B cell (primary cell): ENCODE measurements around the gene CLK2. TPM values are rescaled to one million over a fixed set of nuclear protein-coding genes. Genes with fewer than 3 reads are reported as not detected.

Source experiments
- ATAC-seq: fragments of 200-7000 bp; cut with Tn5 transposase; one replicate; pipeline ENCODE4 v1.10.0; 2021; ENCODE audit warnings: low read depth, mild to moderate bottlenecking, moderate number of reproducible peaks, moderate library complexity
- CTCF ChIA-PET: fragments of 350-600 bp; sonication (Branson Sonifier 250); formaldehyde crosslinking; loops from one replicate; lab custom pipeline; 2021; ENCODE audit warnings: antibody characterized with exemption, inconsistent platforms; lab: Charles Lee
- POLR2A ChIA-PET: fragments of 350-600 bp; sonication (Branson Sonifier 250); formaldehyde crosslinking; loops from one replicate; lab custom pipeline; 2021; ENCODE audit warnings: antibody characterized with exemption; lab: Charles Lee
- DNase-seq: peaks from one replicate; pipeline ENCODE4 v3.0.0; 2013
- H2AFZ ChIP-seq: 2 replicates; pipeline ENCODE4 v1.6.1; 2012; ENCODE audit warnings: mild to moderate bottlenecking, low read depth, low read length; ENCODE audit not compliant: insufficient read depth, poor library complexity, severe bottlenecking
- H3K27ac ChIP-seq, 2 donors: 1 replicate in 1 of 2; 2 replicates in 1 of 2; pipeline ENCODE4 v1.5.1; 2012 to 2013; ENCODE audit warnings: low read length in 2 of 2, mild to moderate bottlenecking in 2 of 2, moderate library complexity in 1 of 2
- H3K27me3 ChIP-seq, 4 experiments: fragments of 200-600 bp in 1 of 4; sonication (generic) in 1 of 4; replicated peaks in 1 of 4; 1 replicate in 2 of 4; 2 replicates in 2 of 4; pipeline versions ENCODE4 v1.6.1 to v1.7.0; 2013 to 2016; ENCODE audit warnings: low read length in 3 of 4, mild to moderate bottlenecking in 2 of 4, mixed read lengths in 1 of 4, moderate library complexity in 1 of 4; ENCODE audit not compliant: insufficient read depth in 4 of 4, control insufficient read depth in 3 of 4; ENCODE audit errors: control extremely low read depth in 1 of 4
- H3K36me3 ChIP-seq, 2 experiments: replicated peaks in 1 of 2; 1 replicate in 1 of 2; 2 replicates in 1 of 2; pipeline versions ENCODE4 v1.6.1 to v1.7.1; 2013; ENCODE audit warnings: low read length in 1 of 2; ENCODE audit not compliant: insufficient read depth in 2 of 2, control insufficient read depth in 1 of 2; ENCODE audit errors: control extremely low read depth in 1 of 2, extremely low read depth in 1 of 2
- H3K4me1 ChIP-seq, 2 donors: fragments of 200-600 bp in 1 of 2; sonication (generic) in 1 of 2; 1 replicate in 1 of 2; 2 replicates in 1 of 2; pipeline versions ENCODE4 v1.5.1 to v1.6.1; 2013 to 2017; ENCODE audit warnings: low read length in 2 of 2; ENCODE audit not compliant: control insufficient read depth in 2 of 2, insufficient read depth in 2 of 2
- H3K4me2 ChIP-seq: replicated peaks from 2 replicates; pipeline ENCODE3; 2012; ENCODE audit warnings: mild to moderate bottlenecking, low read depth, low read length; ENCODE audit not compliant: poor library complexity, severe bottlenecking
- H3K4me3 ChIP-seq, 5 experiments: fragments of 200-600 bp in 1 of 5; sonication (generic) in 1 of 5; 1 replicate in 3 of 5; 2 replicates in 2 of 5; pipeline versions ENCODE4 v1.5.1 to v1.7.0; 2011 to 2016; ENCODE audit warnings: low read length in 4 of 5, mild to moderate bottlenecking in 4 of 5, low read depth in 2 of 5, control low read depth in 1 of 5, moderate library complexity in 1 of 5; ENCODE audit not compliant: insufficient read depth in 1 of 5; ENCODE audit errors: control extremely low read depth in 1 of 5, extremely low read depth in 1 of 5
- H3K79me2 ChIP-seq: fragments of 200-600 bp; sonication (generic); one replicate; pipeline ENCODE4 v1.6.0; 2016; ENCODE audit warnings: low read length; ENCODE audit not compliant: control insufficient read depth, insufficient read depth
- H3K9ac ChIP-seq: fragments of 200-600 bp; sonication (generic); 2 replicates; pipeline ENCODE4 v1.6.1; 2017; ENCODE audit warnings: mild to moderate bottlenecking, low read length, moderate library complexity
- H3K9me3 ChIP-seq, 3 donors: one replicate each; pipeline versions ENCODE4 v1.6.1 to v1.7.1; 2013; ENCODE audit warnings: low read length in 2 of 3; ENCODE audit not compliant: control insufficient read depth in 2 of 3, insufficient read depth in 1 of 3; ENCODE audit errors: control extremely low read depth in 1 of 3
- H4K20me1 ChIP-seq: 2 replicates; pipeline ENCODE4 v1.6.0; 2012; ENCODE audit warnings: mild to moderate bottlenecking, low read length; ENCODE audit not compliant: insufficient read depth, control insufficient read depth, poor library complexity, severe bottlenecking
- H3K27ac Mint-ChIP-seq: one replicate; pipeline ENCODE4 v1.8.0; 2021; ENCODE audit warnings: mixed read lengths
- H3K27me3 Mint-ChIP-seq: one replicate; pipeline ENCODE4 v1.8.0; 2021; ENCODE audit warnings: mixed read lengths
- H3K4me1 Mint-ChIP-seq: one replicate; pipeline ENCODE4 v1.8.0; 2021; ENCODE audit warnings: mixed read lengths
- H3K4me3 Mint-ChIP-seq: one replicate; pipeline ENCODE4 v1.8.0; 2021; ENCODE audit warnings: mixed read lengths
- H3K9me3 Mint-ChIP-seq: one replicate; pipeline ENCODE4 v1.8.0; 2022; ENCODE audit warnings: mixed read lengths; ENCODE audit not compliant: insufficient read depth
- EZH2 ChIP-seq: IDR thresholded peaks from 2 replicates; pipeline ENCODE4 v1.6.1; 2012; ENCODE audit warnings: borderline replicate concordance, low read depth, mild to moderate bottlenecking, moderate library complexity, low read length; ENCODE audit not compliant: insufficient read depth, poor library complexity, severe bottlenecking
- WGBS: methylation state at CpG from one replicate; pipeline ENCODE4 v1.1.5; 2013; ENCODE audit warnings: missing lambda C conversion rate; ENCODE audit not compliant: insufficient coverage; 5-methylcytosine and 5-hydroxymethylcytosine counted together
- intact Hi-C: fragments of 100-400 bp; cut with micrococcal nuclease; formaldehyde crosslinking; loops from one replicate; pipeline ENCODE4 v1.10.0; 2022
- polyA plus RNA-seq: library from polyadenylated mRNA; depleted of rRNA; stranded (reverse); fragments of >200 nt; gene quantifications from 2 replicates; pipeline ENCODE4 v1.2.3, GENCODE V29; 2012
- total RNA-seq, 2 donors: library from RNA; stranded (reverse); fragments of 120-200 nt in 1 of 2; gene quantifications; 1 replicate in 1 of 2; 2 replicates in 1 of 2; pipeline versions ENCODE4 v1.2.3 to v1.2.4, GENCODE V29; 2013 to 2022
- TF ChIP-seq, protein P1 (sequence below): fragments of 200-600 bp; IDR thresholded peaks from one replicate; pipeline ENCODE4 v1.8.0; 2022; ENCODE audit warnings: antibody characterized with exemption, mild to moderate bottlenecking

Gene CLK2
- total and polyA plus RNA-seq, 2 donors (not counting 1 experiment from before 2014, with no cell fraction given): 152 to 161 TPM

DNA sequence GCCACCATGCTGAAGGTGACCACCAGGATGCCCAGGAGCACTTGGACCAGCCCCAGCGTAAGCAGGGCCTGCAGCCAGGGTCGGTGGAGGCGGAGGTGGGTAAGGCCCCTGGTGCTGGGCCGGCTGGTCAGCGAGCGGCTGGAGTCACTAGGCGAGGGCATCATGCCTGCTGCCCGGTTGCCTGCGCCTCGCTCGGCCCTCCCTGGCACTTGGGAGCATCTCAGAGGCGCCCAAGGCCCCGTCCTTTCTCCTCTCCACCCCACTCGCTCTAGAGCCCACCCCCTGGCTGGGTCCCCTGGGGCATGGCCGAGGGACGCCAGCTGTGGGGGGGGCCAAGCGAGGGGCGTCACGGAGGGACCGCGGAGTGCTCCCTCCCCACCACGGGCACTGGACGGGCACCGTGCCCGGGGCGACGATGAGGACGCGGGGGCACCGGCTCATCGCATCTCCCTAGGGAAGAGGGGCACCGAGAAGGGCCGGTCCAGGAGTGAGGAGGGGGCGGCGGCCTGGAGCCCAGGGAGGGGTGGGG lies 18.5 kb downstream of the CLK2 start:
- ChIA-PET CTCF (interaction anchor here (0.8 to 1.2 kb wide), 2 partner anchors 52 to 69 kb away, joined by 3 to 5 read pairs; no protein-coding TSS in a partner anchor), POLR2A (interaction anchor here (1.0 to 1.5 kb wide), 2 partner anchors 10 to 18 kb away, joined by 3 to 12 read pairs; partner anchors contain the start of gene CLK2)
- peak overlapping the region; percentile 90 for H3K4me3 Mint-ChIP-seq
- peak overlapping the region in 4 of 5 experiments; percentile 71 to 87 (median 80) for H3K4me3 ChIP-seq
- peaks cover 44% of the 10 kb centered on the region for H3K4me1 Mint-ChIP-seq
- intact Hi-C loops: no loop called here
- peak overlapping the region in 1 of 2 donors; percentile 1 for H3K27ac ChIP-seq
- 18% methylated on average over 29 of the region's 35 CpGs for WGBS
- no peaks in the 10 kb centered on the region for H3K9me3 Mint-ChIP-seq
- no peak for TF ChIP-seq EZH2
- TF ChIP-seq, protein P1, sequence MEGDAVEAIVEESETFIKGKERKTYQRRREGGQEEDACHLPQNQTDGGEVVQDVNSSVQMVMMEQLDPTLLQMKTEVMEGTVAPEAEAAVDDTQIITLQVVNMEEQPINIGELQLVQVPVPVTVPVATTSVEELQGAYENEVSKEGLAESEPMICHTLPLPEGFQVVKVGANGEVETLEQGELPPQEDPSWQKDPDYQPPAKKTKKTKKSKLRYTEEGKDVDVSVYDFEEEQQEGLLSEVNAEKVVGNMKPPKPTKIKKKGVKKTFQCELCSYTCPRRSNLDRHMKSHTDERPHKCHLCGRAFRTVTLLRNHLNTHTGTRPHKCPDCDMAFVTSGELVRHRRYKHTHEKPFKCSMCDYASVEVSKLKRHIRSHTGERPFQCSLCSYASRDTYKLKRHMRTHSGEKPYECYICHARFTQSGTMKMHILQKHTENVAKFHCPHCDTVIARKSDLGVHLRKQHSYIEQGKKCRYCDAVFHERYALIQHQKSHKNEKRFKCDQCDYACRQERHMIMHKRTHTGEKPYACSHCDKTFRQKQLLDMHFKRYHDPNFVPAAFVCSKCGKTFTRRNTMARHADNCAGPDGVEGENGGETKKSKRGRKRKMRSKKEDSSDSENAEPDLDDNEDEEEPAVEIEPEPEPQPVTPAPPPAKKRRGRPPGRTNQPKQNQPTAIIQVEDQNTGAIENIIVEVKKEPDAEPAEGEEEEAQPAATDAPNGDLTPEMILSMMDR: no peak
- no peaks in the 10 kb centered on the region for H3K79me2 ChIP-seq
- H3K4me1 ChIP-seq: peaks cover 20 to 31% of the 10 kb centered on the region in 2 donors
- no peaks in the 10 kb centered on the region for H3K27me3 ChIP-seq
- H3K36me3 ChIP-seq: peaks cover 0 to 23% of the 10 kb centered on the region in 2 experiments
- H3K9ac ChIP-seq: peak overlapping the region; percentile 80
- DNase-seq (no peak), ATAC-seq (no peak)
- H3K27ac Mint-ChIP-seq: peak overlapping the region; percentile 67
- peak overlapping the region; percentile 97 for H3K4me2 ChIP-seq
- peak overlapping the region; percentile 93 for H2AFZ ChIP-seq
- H3K27me3 Mint-ChIP-seq: no peaks in the 10 kb centered on the region
- no peaks in the 10 kb centered on the region for H4K20me1 ChIP-seq
- H3K9me3 ChIP-seq: peaks cover 0 to 3% (median 0%) of the 10 kb centered on the region in 3 donors

DNA sequence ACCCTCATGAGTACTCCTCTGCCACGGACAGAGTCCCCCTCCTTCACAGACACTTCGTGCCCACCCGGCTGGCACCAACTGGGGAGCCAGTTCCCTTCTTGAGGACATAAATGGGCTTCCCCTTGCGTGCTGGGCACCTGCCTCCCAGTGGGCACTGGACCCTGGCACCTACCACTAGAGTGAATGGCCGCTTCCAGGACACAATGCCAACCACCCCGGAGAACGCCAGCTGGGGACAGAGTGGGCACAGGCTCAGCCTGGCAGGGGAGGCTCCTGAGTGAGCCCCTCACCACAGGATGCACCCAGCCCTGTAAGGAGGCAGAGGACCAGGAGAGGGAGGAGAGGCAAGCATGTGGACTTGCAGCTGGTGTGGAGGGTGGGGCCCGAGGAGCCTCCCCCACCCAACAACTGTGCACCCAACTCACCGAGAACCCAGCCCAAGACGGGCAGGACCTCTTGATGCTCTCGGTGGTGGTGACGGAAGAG lies 19.0 kb downstream of the CLK2 start:
- H4K20me1 ChIP-seq: no peaks in the 10 kb centered on the region
- H3K9ac ChIP-seq: peak overlapping the region; percentile 80
- no peak for ATAC-seq
- Mint-ChIP-seq H3K4me3 (peak overlapping the region; percentile 90), H3K4me1 (peaks cover 44% of the 10 kb centered on the region), H3K27ac (peak overlapping the region; percentile 67), H3K27me3 (no peaks in the 10 kb centered on the region), H3K9me3 (no peaks in the 10 kb centered on the region)
- peaks cover 0 to 3% (median 0%) of the 10 kb centered on the region in 3 donors for H3K9me3 ChIP-seq
- peaks cover 20 to 31% of the 10 kb centered on the region in 2 donors for H3K4me1 ChIP-seq
- no peak for TF ChIP-seq EZH2
- TF ChIP-seq, protein P1: no peak
- H2AFZ ChIP-seq: peak overlapping the region; percentile 93
- H3K36me3 ChIP-seq: peaks cover 0 to 18% of the 10 kb centered on the region in 2 experiments
- no peaks in the 10 kb centered on the region for H3K79me2 ChIP-seq
- H3K4me3 ChIP-seq: peak overlapping the region in 1 of 5 experiments; percentile 79
- H3K27me3 ChIP-seq: no peaks in the 10 kb centered on the region
- DNase-seq: no peak
- CTCF ChIA-PET: interaction anchor here (1.2 kb wide), 1 partner anchor 69 kb away, joined by 5 read pairs; no protein-coding TSS in a partner anchor
- 71% methylated on average over 12 of the region's 12 CpGs for WGBS
- peak overlapping the region; percentile 97 for H3K4me2 ChIP-seq
- no peak overlapping the region for H3K27ac ChIP-seq
- POLR2A ChIA-PET: interaction anchor here (1.0 to 1.5 kb wide), 2 partner anchors 10 to 19 kb away, joined by 3 to 12 read pairs; partner anchors contain the start of gene CLK2
- intact Hi-C loops: no loop called here
